GM12864 (cell line): ENCODE measurements around the gene ARPC1A.

Experiments
- DNase-seq: peaks from one replicate; pipeline ENCODE4 v3.0.0-alpha.2; 2011; ENCODE audit warnings: low read depth
- H3K4me3 ChIP-seq: 2 replicates; pipeline ENCODE4 v1.5.1; 2011; ENCODE audit warnings: mild to moderate bottlenecking, low read depth, low read length, control low read depth
- CTCF ChIP-seq: IDR thresholded peaks from 2 replicates; pipeline ENCODE4 v1.5.1; 2011; ENCODE audit warnings: low read depth, mild to moderate bottlenecking, moderate library complexity, low read length, control low read depth, inconsistent platforms; ENCODE audit errors: missing control alignments

ARPC1A gene

GRCh38 chr7:99292127-99292526, 33.6 kb upstream of the ARPC1A start:
- DNase-seq = no peak
- no peak overlapping the region for H3K4me3 ChIP-seq
- TF ChIP-seq CTCF = no peak

- no peak overlapping the region for H3K4me3 ChIP-seq
- DNase-seq = no peak
- TF ChIP-seq CTCF = no peak
These were observed 32.5 kb upstream of the ARPC1A start for GRCh38 chr7:99293167-99293566.

GRCh38 chr7:99293650-99294049, 32.0 kb upstream of the ARPC1A start:
- no peak overlapping the region for H3K4me3 ChIP-seq
- no peak for TF ChIP-seq CTCF
- no peak for DNase-seq

- no peak overlapping the region for H3K4me3 ChIP-seq
- no peak for TF ChIP-seq CTCF
- no peak for DNase-seq
These were observed 29.2 kb upstream of the ARPC1A start for GRCh38 chr7:99296471-99296870.

GRCh38 chr7:99301496-99301895, 24.2 kb upstream of the ARPC1A start:
- TF ChIP-seq CTCF = no peak
- no peak for DNase-seq
- no peak overlapping the region for H3K4me3 ChIP-seq

GRCh38 chr7:99305473-99306260, 20.0 kb upstream of the ARPC1A start:
- no peak overlapping the region for H3K4me3 ChIP-seq
- no peak for DNase-seq
- no peak for TF ChIP-seq CTCF

- no peak overlapping the region for H3K4me3 ChIP-seq
- no peak for TF ChIP-seq CTCF
- DNase-seq = no peak
These were observed 17.1 kb upstream of the ARPC1A start for GRCh38 chr7:99308461-99309074.
